ENCODE data around the gene PRPF40A. TPM values are rescaled to one million over a fixed set of nuclear protein-coding genes. Genes with fewer than 3 reads are reported as not detected.

The PRPF40A gene
- total RNA-seq, 2 donors from 2014 or later = 190 to 222 TPM

- no peak for DNase-seq
- Mint-ChIP-seq H3K27ac (no peak overlapping the region), H3K9me3 (no peaks in the 10 kb centered on the region), H3K27me3 (ENCODE audit: insufficient read depth) (no peaks in the 10 kb centered on the region), H3K36me3 (ENCODE audit: low read depth) (no peaks in the 10 kb centered on the region), H3K4me3 (no peak overlapping the region), H3K4me1 (no peaks in the 10 kb centered on the region)
- Histone ChIP-seq H3K4me3 (ENCODE audit: low read length) (no peak overlapping the region), H3K4me1 (ENCODE audit: control insufficient read depth, insufficient read depth, low read length) (no peaks in the 10 kb centered on the region), H3K27me3 (ENCODE audit: control insufficient read depth, insufficient read depth, low read length, poor library complexity, severe bottlenecking) (no peaks in the 10 kb centered on the region), H3K36me3 (ENCODE audit: control insufficient read depth, insufficient read depth, low read length) (peaks cover 13% of the 10 kb centered on the region), H3K9me3 (ENCODE audit: control insufficient read depth, low read length) (no peaks in the 10 kb centered on the region), H3K27ac (ENCODE audit: low read depth, low read length) (no peak overlapping the region), H3K9ac (ENCODE audit: extremely low read depth, low read length, poor library complexity, severe bottlenecking) (no peak overlapping the region)
- TF ChIP-seq, protein P1, sequence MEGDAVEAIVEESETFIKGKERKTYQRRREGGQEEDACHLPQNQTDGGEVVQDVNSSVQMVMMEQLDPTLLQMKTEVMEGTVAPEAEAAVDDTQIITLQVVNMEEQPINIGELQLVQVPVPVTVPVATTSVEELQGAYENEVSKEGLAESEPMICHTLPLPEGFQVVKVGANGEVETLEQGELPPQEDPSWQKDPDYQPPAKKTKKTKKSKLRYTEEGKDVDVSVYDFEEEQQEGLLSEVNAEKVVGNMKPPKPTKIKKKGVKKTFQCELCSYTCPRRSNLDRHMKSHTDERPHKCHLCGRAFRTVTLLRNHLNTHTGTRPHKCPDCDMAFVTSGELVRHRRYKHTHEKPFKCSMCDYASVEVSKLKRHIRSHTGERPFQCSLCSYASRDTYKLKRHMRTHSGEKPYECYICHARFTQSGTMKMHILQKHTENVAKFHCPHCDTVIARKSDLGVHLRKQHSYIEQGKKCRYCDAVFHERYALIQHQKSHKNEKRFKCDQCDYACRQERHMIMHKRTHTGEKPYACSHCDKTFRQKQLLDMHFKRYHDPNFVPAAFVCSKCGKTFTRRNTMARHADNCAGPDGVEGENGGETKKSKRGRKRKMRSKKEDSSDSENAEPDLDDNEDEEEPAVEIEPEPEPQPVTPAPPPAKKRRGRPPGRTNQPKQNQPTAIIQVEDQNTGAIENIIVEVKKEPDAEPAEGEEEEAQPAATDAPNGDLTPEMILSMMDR (conservative IDR thresholded peaks at IDR 0.05) = no peak
- WGBS, 2 experiments (ENCODE audit: insufficient coverage in 1 of 2, insufficient read length in 1 of 2) = 98% methylated on average over 2 of the region's 3 CpGs; no CpG with 5 or more reads in 1 of the 2 experiments
Measured at GRCh38 chr2:152603166-152603565, 114.1 kb downstream of the PRPF40A start.

DNA sequence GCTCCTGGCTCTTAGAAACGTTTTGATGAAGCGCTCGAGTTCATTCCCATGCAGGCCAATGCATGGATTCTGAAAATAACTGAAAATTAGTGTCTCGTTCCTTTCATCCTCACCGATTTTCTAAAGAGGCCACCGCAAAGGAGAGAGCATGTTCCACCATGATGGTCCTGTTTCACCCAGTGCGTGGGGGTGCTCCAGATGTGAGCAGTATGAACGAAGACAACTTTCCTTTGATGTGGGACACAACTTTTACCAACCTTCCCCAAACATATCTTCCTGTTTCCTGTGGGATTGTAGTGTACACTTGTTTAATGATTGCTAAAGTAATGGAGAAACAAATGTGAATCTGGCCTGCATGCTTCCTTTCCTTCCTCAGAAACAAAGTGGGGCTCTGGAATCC lies 114.5 kb downstream of the PRPF40A start:
- Histone ChIP-seq H3K4me3 (ENCODE audit: low read length) (no peak overlapping the region), H3K9ac (ENCODE audit: extremely low read depth, low read length, poor library complexity, severe bottlenecking) (no peak overlapping the region), H3K4me1 (ENCODE audit: control insufficient read depth, insufficient read depth, low read length) (no peaks in the 10 kb centered on the region), H3K27me3 (ENCODE audit: control insufficient read depth, insufficient read depth, low read length, poor library complexity, severe bottlenecking) (no peaks in the 10 kb centered on the region), H3K36me3 (ENCODE audit: control insufficient read depth, insufficient read depth, low read length) (peaks cover 9% of the 10 kb centered on the region), H3K9me3 (ENCODE audit: control insufficient read depth, low read length) (no peaks in the 10 kb centered on the region), H3K27ac (ENCODE audit: low read depth, low read length) (no peak overlapping the region)
- H3K36me3 Mint-ChIP-seq (ENCODE audit: low read depth) = peaks cover 3% of the 10 kb centered on the region
- no peak overlapping the region for H3K27ac Mint-ChIP-seq
- H3K4me3 Mint-ChIP-seq = no peak overlapping the region
- DNase-seq = no peak
- H3K9me3 Mint-ChIP-seq = no peaks in the 10 kb centered on the region
- 94 to 100% methylated on average over 7 to 8 of the region's 8 CpGs for WGBS, 2 experiments (ENCODE audit: insufficient coverage in 1 of 2, insufficient read length in 1 of 2)
- no peaks in the 10 kb centered on the region for H3K27me3 Mint-ChIP-seq (ENCODE audit: insufficient read depth)
- TF ChIP-seq, protein P1 (conservative IDR thresholded peaks at IDR 0.05) = no peak
- no peaks in the 10 kb centered on the region for H3K4me1 Mint-ChIP-seq

Other genes with a start within 250 kb of the PRPF40A start
- 10 to 100 TPM; 45.7 to 55.2 TPM for gene ARL6IP6, start 1.2 kb upstream of the PRPF40A start, total RNA-seq

Data from endodermal cell (in vitro differentiated cells).